ENCODE measurements around the gene PHKB. TPM values are rescaled to one million over a fixed set of nuclear protein-coding genes. Genes with fewer than 3 reads are reported as not detected.

PHKB gene
- total and polyA plus RNA-seq, 2 of the 8 experiments (the other 6 are each of a cell fraction or from before 2014, with no cell fraction given), result 18.6 to 38.3 TPM

- Histone ChIP-seq H4K5ac (ENCODE audit: insufficient read length, low read depth, low read length) (no peak overlapping the region), H2AK5ac (ENCODE audit: low read depth, low read length) (no peak overlapping the region), H4K91ac (replicated peaks; ENCODE audit: insufficient read length, low read length) (no peak overlapping the region), H2AFZ (ENCODE audit: low read length) (no peak overlapping the region), H3K14ac (ENCODE audit: insufficient read length) (no peak overlapping the region), H3K56ac (replicated peaks; ENCODE audit: insufficient read length, low read depth, low read length) (no peak overlapping the region), H3K23ac (ENCODE audit: insufficient read length) (no peak overlapping the region), H2BK120ac (replicated peaks; ENCODE audit: low read depth, low read length) (no peak overlapping the region), H3K36me3 (ENCODE audit: control insufficient read depth in 2 of 4, insufficient read depth in 4 of 4, low read length in 3 of 4) (peaks cover 0 to 3% (median 1%) of the 10 kb centered on the region in 4 experiments; a peak in 2 of 8 replicates), H4K20me1 (replicated peaks in 1 of 2; ENCODE audit: control insufficient read depth in 1 of 2, insufficient read depth in 2 of 2, low read length in 2 of 2) (no peaks in the 10 kb centered on the region), H3K9me3 (ENCODE audit: insufficient read depth in 2 of 2, low read depth in 1 of 2, low read length in 1 of 2) (peaks cover 0 to 5% of the 10 kb centered on the region in 2 experiments; a peak in 1 of 4 replicates), H3K27ac (ENCODE audit: low read depth, low read length) (no peak overlapping the region), H4K8ac (ENCODE audit: extremely low read depth, insufficient read depth, low read length) (no peak overlapping the region), H3K23me2 (ENCODE audit: low read depth, low read length) (no peaks in the 10 kb centered on the region), H3K18ac (ENCODE audit: extremely low read depth, low read length) (no peak overlapping the region), H2BK5ac (ENCODE audit: low read depth, low read length) (no peak overlapping the region), H3K79me1 (ENCODE audit: low read depth, low read length) (no peaks in the 10 kb centered on the region), H2BK15ac (ENCODE audit: low read length) (no peak overlapping the region), H3K4me3 (ENCODE audit: extremely low read depth in 1 of 4, insufficient read depth in 2 of 4, low read depth in 3 of 4, low read length in 4 of 4) (no peak overlapping the region), H3K4me1 (replicated peaks in 1 of 4; ENCODE audit: control insufficient read depth in 3 of 4, insufficient read depth in 4 of 4, low read length in 3 of 4) (no peaks in the 10 kb centered on the region), H3K9ac (replicated peaks in 1 of 4; ENCODE audit: extremely low read depth in 1 of 4, low read depth in 3 of 4, low read length in 3 of 4) (no peak overlapping the region), H2BK12ac (ENCODE audit: low read depth, low read length) (no peak overlapping the region), H3K4ac (replicated peaks; ENCODE audit: insufficient read length, low read depth, low read length) (no peak overlapping the region), H3K4me2 (ENCODE audit: insufficient read depth in 1 of 2, low read depth in 2 of 2, low read length in 2 of 2) (no peak overlapping the region), H3K27me3 (replicated peaks in 1 of 4; ENCODE audit: control insufficient read depth in 3 of 4, extremely low read depth in 1 of 4, insufficient read depth in 3 of 4, low read length in 3 of 4) (no peaks in the 10 kb centered on the region), H3K79me2 (ENCODE audit: control insufficient read depth in 1 of 2, insufficient read depth in 2 of 2, low read length in 2 of 2) (no peaks in the 10 kb centered on the region), H2BK20ac (ENCODE audit: low read length) (no peak overlapping the region)
- TF ChIP-seq JUND (IDR thresholded peaks at IDR 0.05; ENCODE audit: low read length) (no peak), SUZ12 (IDR thresholded peaks at IDR 0.05; ENCODE audit: low read length) (no peak), SP2 (IDR thresholded peaks at IDR 0.05; ENCODE audit: low read length) (no peak), BRCA1 (IDR thresholded peaks at IDR 0.05; ENCODE audit: low read depth, low read length) (no peak), TAF7 (optimal IDR thresholded peaks at IDR 0.05; ENCODE audit: borderline replicate concordance, low read depth, low read length) (no peak), ASH2L (IDR thresholded peaks at IDR 0.05; ENCODE audit: low read length) (no peak), POLR2A (IDR thresholded peaks at IDR 0.05; ENCODE audit: control extremely low read depth in 1 of 2, low read depth in 2 of 2, low read length in 2 of 2) (no peak), SAP30 (IDR thresholded peaks at IDR 0.05; ENCODE audit: insufficient read depth, insufficient replicate concordance, low read length) (no peak), CBX5 (IDR thresholded peaks at IDR 0.05; ENCODE audit: low read depth, low read length) (no peak)
- ChIA-PET CTCF (ENCODE audit: partially characterized antibody) (no interaction called here), POLR2A (ENCODE audit: partially characterized antibody) (no interaction called here)
- WGBS, 2 experiments (ENCODE audit: extremely low coverage in 1 of 2, insufficient coverage in 1 of 2, insufficient read length in 1 of 2, insufficient replicate concordance in 2 of 2, low coverage in 1 of 2, low lambda C conversion rate in 2 of 2, missing lambda C conversion rate in 1 of 2), result 100% methylated on average over 1 of the region's 1 CpG; no CpG with 5 or more reads in 1 of the 2 experiments
- no peak for FAIRE-seq
- DNase-seq (ENCODE audit: low read depth in 1 of 2, low spot score in 2 of 2), result no peak
Measured at GRCh38 chr16:47538472-47538871, 77.3 kb downstream of the PHKB start.

Data from H1 (cell line).